ENCODE results near the gene CAVIN4.

Gene CAVIN4

GRCh38 chr9:100578610-100579009 lies 731 bp downstream of the CAVIN4 start:
- POLR2A ChIA-PET (ENCODE audit: low non-redundant PET), result no interaction called here

GRCh38 chr9:100579665-100580064 lies 1.8 kb downstream of the CAVIN4 start:
- TF ChIP-seq, protein P1, sequence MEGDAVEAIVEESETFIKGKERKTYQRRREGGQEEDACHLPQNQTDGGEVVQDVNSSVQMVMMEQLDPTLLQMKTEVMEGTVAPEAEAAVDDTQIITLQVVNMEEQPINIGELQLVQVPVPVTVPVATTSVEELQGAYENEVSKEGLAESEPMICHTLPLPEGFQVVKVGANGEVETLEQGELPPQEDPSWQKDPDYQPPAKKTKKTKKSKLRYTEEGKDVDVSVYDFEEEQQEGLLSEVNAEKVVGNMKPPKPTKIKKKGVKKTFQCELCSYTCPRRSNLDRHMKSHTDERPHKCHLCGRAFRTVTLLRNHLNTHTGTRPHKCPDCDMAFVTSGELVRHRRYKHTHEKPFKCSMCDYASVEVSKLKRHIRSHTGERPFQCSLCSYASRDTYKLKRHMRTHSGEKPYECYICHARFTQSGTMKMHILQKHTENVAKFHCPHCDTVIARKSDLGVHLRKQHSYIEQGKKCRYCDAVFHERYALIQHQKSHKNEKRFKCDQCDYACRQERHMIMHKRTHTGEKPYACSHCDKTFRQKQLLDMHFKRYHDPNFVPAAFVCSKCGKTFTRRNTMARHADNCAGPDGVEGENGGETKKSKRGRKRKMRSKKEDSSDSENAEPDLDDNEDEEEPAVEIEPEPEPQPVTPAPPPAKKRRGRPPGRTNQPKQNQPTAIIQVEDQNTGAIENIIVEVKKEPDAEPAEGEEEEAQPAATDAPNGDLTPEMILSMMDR (conservative IDR thresholded peaks at IDR 0.05; ENCODE audit: low read depth), result no peak
- ChIA-PET CTCF (no interaction called here), POLR2A (ENCODE audit: low non-redundant PET) (no interaction called here)
- H3K27ac ChIP-seq, result no peak overlapping the region
- DNase-seq (ENCODE audit: low spot score), result no peak

More at GRCh38 chr9:100578610-100579009, 731 bp downstream of the CAVIN4 start:
- no peak for DNase-seq (ENCODE audit: low spot score)
- TF ChIP-seq, protein P1 (conservative IDR thresholded peaks at IDR 0.05; ENCODE audit: low read depth), result no peak
- no peak overlapping the region for H3K27ac ChIP-seq
- CTCF ChIA-PET, result no interaction called here

DNA sequence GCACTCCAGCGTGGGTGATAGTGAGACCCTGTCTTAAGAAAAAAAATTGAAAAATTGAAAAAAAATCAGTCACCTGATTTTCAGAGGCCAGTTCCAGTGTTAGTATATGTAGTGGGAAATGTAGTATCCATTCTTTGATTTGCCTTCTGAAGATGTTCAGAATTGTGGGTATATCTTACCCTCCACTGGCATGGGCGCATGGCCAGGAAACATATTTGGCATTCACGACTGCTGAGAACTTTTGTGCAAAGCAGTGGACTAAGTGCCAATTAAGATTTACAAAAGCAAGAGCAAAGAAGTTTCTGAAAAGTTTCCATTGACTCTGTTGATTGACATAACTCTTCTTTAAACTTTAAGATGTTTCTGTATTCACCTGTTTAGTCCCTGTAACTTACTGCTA lies 2.4 kb downstream of the CAVIN4 start:
- no peak overlapping the region for H3K27ac ChIP-seq
- ChIA-PET POLR2A (ENCODE audit: low non-redundant PET) (no interaction called here), CTCF (no interaction called here)
- DNase-seq (ENCODE audit: low spot score), result no peak
- TF ChIP-seq, protein P1 (conservative IDR thresholded peaks at IDR 0.05; ENCODE audit: low read depth), result no peak

- ChIA-PET CTCF (interaction anchor here (0.6 kb wide), 3 partner anchors 18 to 260 kb away, joined by 3 to 4 read pairs (median 3); no protein-coding TSS in a partner anchor), POLR2A (ENCODE audit: low non-redundant PET) (no interaction called here)
- no peak for DNase-seq (ENCODE audit: low spot score)
- H3K27ac ChIP-seq, result no peak overlapping the region
- TF ChIP-seq, protein P1 (conservative IDR thresholded peaks at IDR 0.05; ENCODE audit: low read depth), result no peak
Measured at GRCh38 chr9:100581081-100581480, 3.2 kb downstream of the CAVIN4 start.

GRCh38 chr9:100581661-100582060 lies 3.8 kb downstream of the CAVIN4 start:
- POLR2A ChIA-PET (ENCODE audit: low non-redundant PET), result no interaction called here
- CTCF ChIA-PET, result interaction anchor here (0.6 to 0.7 kb wide), 4 partner anchors 17 to 260 kb away, joined by 3 to 5 read pairs (median 4); no protein-coding TSS in a partner anchor
- H3K27ac ChIP-seq, result no peak overlapping the region
- DNase-seq (ENCODE audit: low spot score), result no peak
- TF ChIP-seq, protein P1 (conservative IDR thresholded peaks at IDR 0.05; ENCODE audit: low read depth), result no peak

- ChIA-PET CTCF (no interaction called here), POLR2A (ENCODE audit: low non-redundant PET) (no interaction called here)
- no peak for DNase-seq (ENCODE audit: low spot score)
- TF ChIP-seq, protein P1 (conservative IDR thresholded peaks at IDR 0.05; ENCODE audit: low read depth), result no peak
- no peak overlapping the region for H3K27ac ChIP-seq
Measured at GRCh38 chr9:100583014-100583802, 5.3 kb downstream of the CAVIN4 start.
